COLO668 (cell line): ENCODE data around the gene ACSM5.

Source experiments
- DNase-seq: peaks from one replicate; lab custom pipeline; 2025; ENCODE audit not compliant: unreplicated experiment; lab: John Stamatoyannopoulos, UW

Gene ACSM5, protein sequence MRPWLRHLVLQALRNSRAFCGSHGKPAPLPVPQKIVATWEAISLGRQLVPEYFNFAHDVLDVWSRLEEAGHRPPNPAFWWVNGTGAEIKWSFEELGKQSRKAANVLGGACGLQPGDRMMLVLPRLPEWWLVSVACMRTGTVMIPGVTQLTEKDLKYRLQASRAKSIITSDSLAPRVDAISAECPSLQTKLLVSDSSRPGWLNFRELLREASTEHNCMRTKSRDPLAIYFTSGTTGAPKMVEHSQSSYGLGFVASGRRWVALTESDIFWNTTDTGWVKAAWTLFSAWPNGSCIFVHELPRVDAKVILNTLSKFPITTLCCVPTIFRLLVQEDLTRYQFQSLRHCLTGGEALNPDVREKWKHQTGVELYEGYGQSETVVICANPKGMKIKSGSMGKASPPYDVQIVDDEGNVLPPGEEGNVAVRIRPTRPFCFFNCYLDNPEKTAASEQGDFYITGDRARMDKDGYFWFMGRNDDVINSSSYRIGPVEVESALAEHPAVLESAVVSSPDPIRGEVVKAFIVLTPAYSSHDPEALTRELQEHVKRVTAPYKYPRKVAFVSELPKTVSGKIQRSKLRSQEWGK

GRCh38 chr16:20409398-20410120 lies at the start of gene ACSM5:
Gene ACSM5, plus strand, starts transcription at chr16:20409534. Its CDS starts 1,951 bp downstream, at chr16:20411485.
- no peak for DNase-seq

GRCh38 chr16:20359997-20360396 lies 49.3 kb upstream of the ACSM5 start:
- DNase-seq, result peak; percentile 5

- DNase-seq, result no peak
Measured at GRCh38 chr16:20363191-20363590, 46.1 kb upstream of the ACSM5 start.

GRCh38 chr16:20364051-20364450 lies 45.3 kb upstream of the ACSM5 start:
- no peak for DNase-seq

GRCh38 chr16:20369452-20370054 lies 39.8 kb upstream of the ACSM5 start:
- no peak for DNase-seq

DNA sequence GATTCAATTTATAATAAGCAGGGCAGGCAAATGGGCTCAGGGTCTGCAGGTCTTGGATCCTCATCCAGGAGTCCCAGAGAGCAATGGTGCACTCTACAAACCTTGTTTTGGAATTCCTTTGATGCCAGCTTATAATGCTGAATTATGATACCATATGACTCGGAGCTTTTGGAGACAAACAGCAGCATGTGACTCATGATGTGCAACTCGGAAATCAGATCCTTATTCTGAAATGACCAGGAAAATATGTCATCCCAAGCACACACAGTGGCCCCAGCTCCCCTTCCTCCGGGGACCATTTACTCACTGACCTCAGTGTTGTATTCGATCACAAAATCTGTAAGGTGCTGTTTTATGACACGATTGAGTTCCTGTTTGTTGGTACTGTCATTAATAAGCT lies 36.6 kb upstream of the ACSM5 start:
- DNase-seq, result no peak

DNA sequence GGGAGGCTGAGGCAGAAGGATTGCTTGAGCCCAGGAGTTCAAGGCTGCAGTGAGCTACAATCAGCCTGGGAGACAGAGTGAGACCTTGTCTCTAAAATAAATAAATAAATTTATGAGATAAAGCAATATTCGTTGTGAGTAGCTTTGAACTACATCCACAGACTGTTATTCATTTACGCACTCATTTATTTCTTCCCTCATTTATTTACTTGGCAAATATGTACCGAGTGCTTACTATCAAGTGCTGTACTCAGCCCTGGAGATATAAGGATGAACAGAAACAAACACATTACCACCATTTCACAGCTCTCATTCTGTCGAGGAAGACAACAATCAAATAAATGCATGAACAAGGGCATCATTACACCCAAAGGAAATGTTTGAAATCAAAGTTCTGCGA lies 32.2 kb upstream of the ACSM5 start:
- no peak for DNase-seq

DNA sequence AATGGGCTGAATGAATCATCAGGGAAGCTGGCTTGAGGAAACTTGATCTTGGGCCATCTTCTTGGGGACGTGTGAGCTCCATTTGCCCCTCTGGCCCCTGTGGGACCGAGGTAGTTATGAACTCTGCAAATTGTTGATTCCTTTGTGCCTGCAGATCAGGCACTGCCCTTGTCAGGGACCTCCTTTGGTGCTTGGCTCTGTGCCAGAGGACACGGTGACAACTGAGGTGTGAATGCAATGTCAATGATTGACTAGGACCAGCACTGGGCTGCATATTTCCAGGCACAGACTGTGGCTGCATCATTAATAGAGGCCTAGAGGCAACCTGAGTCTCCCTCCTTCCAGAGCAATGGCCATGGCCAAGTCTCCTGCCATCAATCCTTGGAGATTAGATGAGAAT lies 28.6 kb upstream of the ACSM5 start:
- DNase-seq, result peak; percentile 52

GRCh38 chr16:20382202-20382948 lies 27.0 kb upstream of the ACSM5 start:
- no peak for DNase-seq

DNA sequence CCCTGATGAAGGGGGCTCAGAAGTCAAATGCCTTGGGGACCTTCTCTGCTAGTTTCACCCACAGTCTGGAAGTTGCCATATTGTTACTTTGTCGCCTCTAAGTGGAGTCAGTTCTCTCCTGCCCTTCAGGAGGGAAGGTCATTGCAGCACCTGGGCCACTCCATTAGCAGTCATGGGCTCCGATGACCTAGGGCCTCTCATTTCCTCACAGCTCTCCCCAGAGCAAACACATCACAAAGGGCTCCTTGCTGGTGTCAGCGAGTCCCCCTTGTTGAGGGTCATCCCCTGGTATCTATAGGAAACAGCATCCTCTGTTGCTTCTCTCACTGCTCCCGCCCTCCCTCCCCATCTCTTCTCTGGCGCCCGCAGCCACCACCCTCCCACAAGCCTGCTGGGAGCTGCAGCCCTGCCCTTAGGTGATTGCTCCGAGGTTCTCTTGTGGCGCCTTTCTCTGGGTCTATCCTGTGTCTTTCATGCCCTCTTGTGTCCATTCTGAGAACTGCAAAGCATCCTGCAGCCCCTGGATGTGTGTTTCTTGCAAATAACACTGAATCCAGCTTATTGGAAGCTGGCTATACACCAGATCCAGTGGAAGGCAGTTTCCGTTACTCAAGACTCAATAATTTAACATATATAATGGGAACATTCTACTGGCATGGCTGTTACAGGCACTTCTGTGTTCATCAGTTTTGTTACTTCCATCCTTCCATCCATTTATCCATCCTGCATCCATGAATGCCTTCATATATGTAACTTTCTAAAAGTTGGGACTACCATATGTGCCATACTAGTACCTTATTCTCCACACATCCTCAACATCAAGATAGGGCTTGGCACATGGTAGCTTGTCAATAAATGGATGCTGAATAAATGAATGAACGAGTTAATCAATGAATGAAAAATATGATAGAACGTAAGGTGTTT lies 26.0 kb upstream of the ACSM5 start:
- peak; percentile 55 for DNase-seq

DNA sequence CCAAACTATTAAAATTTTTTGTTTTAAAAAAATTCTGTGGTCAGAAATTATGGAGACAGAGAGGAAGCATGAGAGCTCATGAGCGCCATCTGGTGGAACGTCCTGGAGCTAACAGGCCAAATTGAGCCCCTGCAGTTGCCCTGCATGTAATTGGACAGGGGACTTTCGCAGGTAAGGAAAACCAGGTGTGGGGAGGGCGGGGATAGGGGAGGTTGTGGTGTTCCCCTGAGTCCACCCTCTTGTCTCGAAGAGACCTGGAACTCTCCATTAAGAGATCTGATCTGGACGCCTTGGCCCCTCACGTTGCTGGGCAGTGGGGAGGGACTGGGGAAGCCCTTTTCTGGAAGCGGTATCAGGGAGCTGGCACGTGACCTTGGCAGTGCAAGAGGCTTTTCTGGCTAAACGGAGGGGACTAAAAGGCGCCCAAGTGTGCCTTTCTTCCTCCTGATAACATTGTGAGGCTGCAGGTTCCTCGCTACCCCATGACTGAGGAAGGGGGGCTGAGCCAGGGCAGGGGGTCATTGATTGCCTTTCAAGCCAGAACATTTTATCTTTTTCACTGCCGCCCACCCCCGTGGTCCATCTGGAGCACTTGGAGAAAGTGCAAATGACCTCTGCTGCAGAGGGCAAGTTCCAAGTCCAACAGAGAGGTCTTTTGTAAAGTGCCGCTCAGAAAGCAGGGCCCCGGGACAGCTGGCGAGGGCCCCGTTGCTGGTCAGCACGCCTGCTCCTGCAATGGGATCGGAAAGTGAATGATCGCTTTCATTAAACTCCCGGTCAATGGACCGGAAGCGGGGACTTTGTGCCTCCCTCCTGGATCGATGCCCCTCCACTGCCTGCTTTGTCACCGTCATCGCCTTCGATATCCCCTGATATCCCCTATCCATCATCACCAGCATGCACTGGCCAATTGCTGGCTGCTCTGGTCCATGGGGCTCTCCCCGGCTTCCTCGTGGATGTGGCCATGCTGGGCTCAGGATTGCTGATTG lies 23.2 kb upstream of the ACSM5 start:
- DNase-seq, result peak; percentile 51

DNA sequence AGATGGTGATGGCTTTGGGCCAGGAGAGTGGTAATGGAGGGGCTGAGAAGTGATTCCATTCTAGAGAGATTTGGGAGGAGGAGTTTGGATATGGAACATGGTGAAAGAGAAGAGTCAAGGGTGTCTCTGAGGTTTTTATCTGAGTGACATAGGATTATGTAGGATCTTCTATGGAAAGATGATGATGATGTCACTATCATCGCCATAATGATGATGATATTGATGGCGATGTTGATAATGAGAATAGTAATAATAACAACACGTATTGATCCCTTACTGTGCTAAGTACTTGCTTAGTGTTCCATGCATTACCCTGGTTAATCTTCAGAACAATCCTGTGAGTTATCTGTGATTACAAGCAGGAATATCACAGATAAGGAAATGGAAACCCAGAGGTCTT lies 21.4 kb upstream of the ACSM5 start:
- no peak for DNase-seq

- no peak for DNase-seq
Measured at GRCh38 chr16:20388854-20389253, 20.5 kb upstream of the ACSM5 start.

DNA sequence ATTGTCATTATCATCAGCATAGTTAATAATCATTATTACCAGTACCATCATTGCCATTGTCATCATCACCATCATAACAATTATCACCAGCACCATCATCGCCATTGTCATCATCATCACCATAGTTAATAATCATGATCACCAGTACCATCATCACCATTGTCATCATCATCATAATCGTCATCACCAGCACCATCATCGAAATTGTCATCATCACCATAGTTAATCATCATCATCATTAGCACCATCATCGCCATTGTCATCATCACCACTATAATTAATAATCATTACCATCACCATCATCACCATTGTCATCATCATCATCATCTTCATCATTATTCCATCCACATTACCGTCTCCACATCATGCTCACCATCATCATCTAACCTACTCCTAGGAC lies 18.3 kb upstream of the ACSM5 start:
- no peak for DNase-seq

DNA sequence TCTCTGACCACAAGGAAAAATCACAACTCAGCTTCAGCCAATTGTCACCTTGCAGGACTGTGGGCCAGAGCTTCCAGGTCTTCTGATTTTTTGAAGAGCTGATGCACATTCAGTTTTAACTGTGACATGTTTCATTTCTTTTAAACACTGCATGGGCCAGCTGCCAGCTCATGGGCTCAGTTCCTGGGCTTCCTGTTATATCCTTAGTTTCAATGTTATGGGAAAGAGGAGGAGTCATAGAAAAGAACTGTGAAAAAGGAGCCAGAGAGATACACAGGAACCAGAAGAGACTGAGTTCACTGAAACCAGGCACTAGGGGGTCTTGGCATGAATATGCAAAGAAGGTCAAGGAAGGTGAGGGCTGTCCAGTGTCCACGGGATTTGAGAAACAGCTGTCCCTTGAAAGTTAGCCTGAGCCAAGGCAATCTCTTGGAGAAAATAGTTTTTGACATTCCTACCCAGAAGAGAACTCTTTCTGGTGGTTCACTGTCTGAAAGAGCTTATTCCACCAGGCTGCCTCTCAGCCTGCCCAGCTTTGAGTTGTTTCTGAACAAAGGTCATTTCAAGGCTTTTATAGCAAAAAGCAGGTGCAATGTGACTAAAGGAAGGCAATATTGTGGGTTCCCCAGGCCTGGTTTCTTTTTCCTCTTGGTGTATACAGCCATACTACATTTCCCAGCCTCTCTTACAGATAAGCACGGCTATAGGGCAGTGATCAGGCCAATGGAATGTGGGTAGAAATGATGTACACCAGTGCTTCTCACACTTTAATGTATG lies 15.3 kb upstream of the ACSM5 start:
- DNase-seq, result no peak

GRCh38 chr16:20395946-20396345 lies 13.4 kb upstream of the ACSM5 start:
- DNase-seq, result no peak

GRCh38 chr16:20396846-20397467 lies 12.4 kb upstream of the ACSM5 start:
- DNase-seq, result no peak
